Measurements from ENCODE around the gene DOHH. TPM values are rescaled to one million over a fixed set of nuclear protein-coding genes. Genes with fewer than 3 reads are reported as not detected.

The DOHH gene
- total RNA-seq, 1 donor from 2014 or later = 19.7 TPM

GRCh38 chr19:3522421-3523360 lies 22.2 kb upstream of the DOHH start:
- intact Hi-C loops (cut with micrococcal nuclease) = no loop called here
- Mint-ChIP-seq H3K4me1 (ENCODE audit: low read depth) (no peaks in the 10 kb centered on the region), H3K4me3 (ENCODE audit: low read depth) (no peak overlapping the region), H3K27me3 (ENCODE audit: low read depth) (no peaks in the 10 kb centered on the region), H3K9me3 (no peaks in the 10 kb centered on the region), H3K27ac (no peak overlapping the region), H3K36me3 (ENCODE audit: low read depth) (peaks cover 21% of the 10 kb centered on the region)
- no peak for DNase-seq (ENCODE audit: low spot score)

DNA sequence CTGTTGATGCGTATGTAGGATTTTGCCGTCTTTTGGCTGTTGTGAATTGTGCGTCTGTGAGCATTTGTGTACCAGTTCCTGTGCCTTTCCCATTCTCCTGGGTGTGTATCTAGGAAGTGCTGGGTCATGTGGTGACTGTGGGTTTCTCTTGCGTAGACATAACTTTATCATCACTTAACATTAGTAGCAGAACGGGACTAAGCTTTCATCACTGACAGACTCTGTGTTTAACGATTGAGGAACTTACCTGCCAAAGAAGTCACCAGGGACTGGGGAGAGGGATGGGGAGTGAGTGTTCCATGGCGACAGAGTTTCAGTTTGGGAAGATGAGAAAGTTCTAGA lies 20.6 kb upstream of the DOHH start:
- no peaks in the 10 kb centered on the region for H3K27me3 Mint-ChIP-seq (ENCODE audit: low read depth)

DNA sequence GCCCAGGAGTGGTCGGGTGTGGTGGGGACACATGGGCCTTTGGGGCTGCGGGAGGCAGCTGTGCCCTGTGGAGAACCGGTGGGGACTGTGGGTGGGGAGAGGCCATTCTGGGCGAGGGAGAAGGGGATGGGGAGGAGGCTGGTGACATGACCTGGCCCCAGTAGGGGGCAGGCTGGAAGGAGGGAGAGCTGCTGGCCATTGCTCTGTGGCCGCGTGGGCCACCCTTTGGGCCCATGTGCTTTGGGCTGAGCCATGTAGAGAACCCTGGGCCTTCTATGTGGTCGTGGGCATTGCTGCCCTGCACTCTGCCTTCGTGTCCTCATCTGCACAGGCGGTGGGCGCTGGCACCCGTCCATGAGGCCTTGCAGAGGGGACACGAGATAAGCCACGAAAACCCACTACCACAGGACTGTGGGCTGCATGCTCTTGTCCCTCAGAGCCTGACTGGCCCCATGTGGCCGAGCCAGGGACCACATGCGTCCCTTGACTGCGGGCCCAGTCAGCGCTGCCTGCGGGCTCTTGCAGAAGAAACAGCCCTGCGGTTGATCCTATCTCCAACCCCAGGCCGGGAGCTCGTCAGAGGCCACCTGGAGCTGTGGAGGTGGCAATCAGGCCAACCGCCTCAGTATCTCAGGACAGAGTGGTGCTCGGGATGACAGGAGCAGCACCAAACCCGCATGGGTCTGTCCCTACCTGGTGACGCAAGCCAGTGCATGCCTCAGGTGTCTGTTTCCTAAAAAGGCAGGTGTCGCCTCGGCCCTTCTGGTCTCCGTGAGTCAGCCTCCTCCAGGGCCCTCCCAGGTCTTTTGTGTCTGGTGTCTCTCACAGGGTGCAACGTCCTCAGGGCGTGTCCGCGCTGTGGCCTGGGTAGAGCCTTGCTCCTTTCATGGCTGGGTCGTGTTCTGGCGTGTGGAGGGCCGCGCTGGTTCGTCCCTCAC lies 20.0 kb upstream of the DOHH start:
- Mint-ChIP-seq H3K4me3 (ENCODE audit: low read depth) (no peak overlapping the region), H3K4me1 (ENCODE audit: low read depth) (peaks cover 2% of the 10 kb centered on the region), H3K9me3 (no peaks in the 10 kb centered on the region), H3K36me3 (ENCODE audit: low read depth) (peaks cover 14% of the 10 kb centered on the region), H3K27me3 (ENCODE audit: low read depth) (no peaks in the 10 kb centered on the region), H3K27ac (no peak overlapping the region)
- intact Hi-C loops (cut with micrococcal nuclease) = no loop called here
- DNase-seq (ENCODE audit: low spot score) = no peak

More for the DNA sequence above, 20.6 kb upstream of the DOHH start:
- intact Hi-C loops (cut with micrococcal nuclease) = no loop called here
- Mint-ChIP-seq H3K9me3 (no peaks in the 10 kb centered on the region), H3K4me3 (ENCODE audit: low read depth) (no peak overlapping the region), H3K27ac (no peak overlapping the region), H3K4me1 (ENCODE audit: low read depth) (no peaks in the 10 kb centered on the region), H3K36me3 (ENCODE audit: low read depth) (peaks cover 16% of the 10 kb centered on the region)
- DNase-seq (ENCODE audit: low spot score) = no peak

- no peaks in the 10 kb centered on the region for H3K9me3 Mint-ChIP-seq
- no peak for DNase-seq (ENCODE audit: low spot score)
- peaks cover 11% of the 10 kb centered on the region for H3K36me3 Mint-ChIP-seq (ENCODE audit: low read depth)
- H3K27me3 Mint-ChIP-seq (ENCODE audit: low read depth) = no peaks in the 10 kb centered on the region
- H3K4me1 Mint-ChIP-seq (ENCODE audit: low read depth) = peaks cover 2% of the 10 kb centered on the region
- intact Hi-C loops (cut with micrococcal nuclease) = no loop called here
- no peak overlapping the region for H3K27ac Mint-ChIP-seq
- no peak overlapping the region for H3K4me3 Mint-ChIP-seq (ENCODE audit: low read depth)
Measured at GRCh38 chr19:3519126-3519525, 18.7 kb upstream of the DOHH start.

DNA sequence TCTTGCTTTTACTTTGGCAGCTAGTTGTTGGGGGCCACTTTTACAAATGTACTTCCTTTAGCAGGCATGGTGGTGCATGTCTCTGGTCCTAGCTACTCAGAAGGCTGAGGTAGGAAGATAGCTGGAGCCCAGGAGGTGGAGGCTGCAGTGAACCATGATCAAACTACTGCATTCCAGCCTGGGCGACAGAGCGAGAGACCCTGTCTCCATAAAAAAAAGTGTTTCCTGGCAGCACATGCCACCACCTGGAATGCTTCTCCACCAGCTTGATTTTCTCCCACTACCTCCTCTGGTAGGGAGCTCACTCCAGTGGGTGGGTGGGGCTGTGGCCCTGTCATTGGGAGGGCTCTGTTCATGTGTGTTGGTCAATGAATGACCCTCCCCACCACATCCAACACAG lies 18.2 kb upstream of the DOHH start:
- intact Hi-C loops (cut with micrococcal nuclease) = no loop called here
- DNase-seq (ENCODE audit: low spot score) = no peak
- H3K27me3 Mint-ChIP-seq (ENCODE audit: low read depth) = no peaks in the 10 kb centered on the region
- peaks cover 2% of the 10 kb centered on the region for H3K4me1 Mint-ChIP-seq (ENCODE audit: low read depth)
- H3K36me3 Mint-ChIP-seq (ENCODE audit: low read depth) = peaks cover 11% of the 10 kb centered on the region
- no peaks in the 10 kb centered on the region for H3K9me3 Mint-ChIP-seq
- no peak overlapping the region for H3K4me3 Mint-ChIP-seq (ENCODE audit: low read depth)
- no peak overlapping the region for H3K27ac Mint-ChIP-seq

DNA sequence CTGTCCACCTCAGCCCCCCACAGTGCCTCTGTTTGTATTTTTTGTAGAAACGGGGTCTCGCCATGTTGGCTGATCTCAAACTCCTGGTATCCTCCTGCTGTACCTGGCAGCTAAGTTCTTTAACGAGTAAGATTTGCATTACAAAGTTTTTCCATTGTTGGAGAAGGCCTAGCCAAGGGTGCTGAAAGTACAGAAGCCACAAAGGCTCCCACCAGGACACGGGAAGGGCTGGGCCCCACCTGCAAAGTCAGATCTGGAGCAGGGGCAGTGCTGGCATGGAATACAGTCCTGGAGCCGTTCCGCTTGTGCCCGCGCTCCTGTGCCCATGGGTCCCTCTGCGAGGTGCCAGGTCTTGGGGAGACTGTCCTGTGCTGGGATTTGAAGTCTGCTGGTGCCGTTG lies 17.8 kb upstream of the DOHH start:
- Mint-ChIP-seq H3K4me1 (ENCODE audit: low read depth) (peaks cover 2% of the 10 kb centered on the region), H3K4me3 (ENCODE audit: low read depth) (no peak overlapping the region), H3K36me3 (ENCODE audit: low read depth) (peaks cover 11% of the 10 kb centered on the region), H3K27ac (no peak overlapping the region), H3K27me3 (ENCODE audit: low read depth) (no peaks in the 10 kb centered on the region), H3K9me3 (no peaks in the 10 kb centered on the region)
- DNase-seq (ENCODE audit: low spot score) = no peak
- intact Hi-C loops (cut with micrococcal nuclease) = no loop called here

DNA sequence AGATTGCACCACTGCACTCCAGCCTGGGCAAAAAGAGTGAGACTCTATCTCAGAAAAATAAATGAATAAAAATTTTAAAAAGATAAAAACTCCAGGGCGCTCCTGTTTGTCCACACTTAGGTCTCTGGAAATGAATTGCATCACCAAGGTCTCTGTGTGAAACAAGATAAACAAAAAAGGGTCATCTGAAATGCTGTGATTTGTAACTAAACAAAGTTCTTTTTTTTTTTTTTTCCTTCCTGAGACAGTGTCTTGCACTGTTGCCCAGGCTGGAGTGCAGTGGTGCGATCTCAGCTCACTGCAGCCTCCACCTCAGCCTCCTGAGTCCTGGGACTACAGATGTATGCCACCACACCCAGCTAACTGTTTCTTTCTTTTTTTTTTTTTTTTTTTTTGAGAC lies 17.2 kb upstream of the DOHH start:
- Mint-ChIP-seq H3K27me3 (ENCODE audit: low read depth) (no peaks in the 10 kb centered on the region), H3K27ac (no peak overlapping the region), H3K36me3 (ENCODE audit: low read depth) (peaks cover 11% of the 10 kb centered on the region), H3K9me3 (no peaks in the 10 kb centered on the region), H3K4me1 (ENCODE audit: low read depth) (peaks cover 2% of the 10 kb centered on the region), H3K4me3 (ENCODE audit: low read depth) (no peak overlapping the region)
- intact Hi-C loops (cut with micrococcal nuclease) = no loop called here
- no peak for DNase-seq (ENCODE audit: low spot score)

DNA sequence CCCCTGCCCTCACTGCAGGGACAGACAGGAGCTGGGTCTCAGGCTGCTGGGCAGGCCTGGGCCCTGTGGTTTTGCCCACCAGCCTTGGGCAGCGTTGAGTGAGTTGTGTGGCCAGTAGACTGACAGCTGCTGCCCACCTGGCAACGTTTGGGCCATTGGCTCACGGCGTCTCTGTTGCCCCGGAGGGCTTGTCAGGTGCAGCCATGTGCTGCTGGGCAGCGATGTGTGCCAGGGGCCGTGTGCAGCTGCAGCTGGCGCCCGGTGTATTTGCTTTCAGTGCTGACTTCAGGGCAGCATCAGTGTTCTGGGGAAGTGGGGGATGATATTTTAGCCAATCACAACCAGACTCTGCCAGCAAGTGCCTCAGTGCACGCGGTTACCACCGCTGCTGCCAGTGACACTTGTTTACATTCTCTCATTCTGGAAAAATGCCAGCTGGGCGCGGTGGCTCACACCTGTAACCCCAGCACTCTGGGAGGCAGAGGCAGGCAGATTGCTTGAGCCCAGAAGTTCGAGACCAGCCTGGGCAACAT lies 16.3 kb upstream of the DOHH start:
- H3K4me1 Mint-ChIP-seq (ENCODE audit: low read depth) = peaks cover 2% of the 10 kb centered on the region
- H3K9me3 Mint-ChIP-seq = no peaks in the 10 kb centered on the region
- intact Hi-C loops (cut with micrococcal nuclease) = no loop called here
- no peak overlapping the region for H3K27ac Mint-ChIP-seq
- H3K36me3 Mint-ChIP-seq (ENCODE audit: low read depth) = peaks cover 10% of the 10 kb centered on the region
- H3K4me3 Mint-ChIP-seq (ENCODE audit: low read depth) = no peak overlapping the region
- no peaks in the 10 kb centered on the region for H3K27me3 Mint-ChIP-seq (ENCODE audit: low read depth)
- DNase-seq (ENCODE audit: low spot score) = no peak

GRCh38 chr19:3515891-3516422 lies 15.5 kb upstream of the DOHH start:
- H3K4me1 Mint-ChIP-seq (ENCODE audit: low read depth) = peaks cover 2% of the 10 kb centered on the region
- intact Hi-C loops (cut with micrococcal nuclease) = no loop called here
- H3K27me3 Mint-ChIP-seq (ENCODE audit: low read depth) = no peaks in the 10 kb centered on the region
- H3K9me3 Mint-ChIP-seq = no peaks in the 10 kb centered on the region
- no peak for DNase-seq (ENCODE audit: low spot score)
- H3K4me3 Mint-ChIP-seq (ENCODE audit: low read depth) = no peak overlapping the region
- no peak overlapping the region for H3K27ac Mint-ChIP-seq
- H3K36me3 Mint-ChIP-seq (ENCODE audit: low read depth) = peaks cover 8% of the 10 kb centered on the region

DNA sequence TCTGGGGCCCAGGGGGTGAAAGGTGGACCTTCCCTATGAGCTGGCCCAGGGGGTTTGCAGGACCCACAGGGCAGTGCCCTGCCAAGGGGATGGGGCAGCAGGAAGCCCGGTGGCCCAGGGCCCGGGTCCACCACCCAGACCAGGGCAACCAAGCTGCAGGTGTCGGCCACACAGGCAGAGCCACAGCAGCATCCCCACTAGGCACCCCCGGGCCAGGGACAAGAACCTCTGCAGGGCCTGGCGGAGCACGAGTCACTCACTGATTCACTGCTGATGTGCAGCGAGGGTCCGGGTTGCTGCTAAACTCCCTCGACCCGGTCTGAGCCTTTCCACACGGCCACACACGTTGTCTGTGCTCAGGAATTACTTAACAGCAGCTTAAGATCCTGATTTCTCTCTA lies 14.5 kb upstream of the DOHH start:
- Mint-ChIP-seq H3K4me1 (ENCODE audit: low read depth) (peaks cover 4% of the 10 kb centered on the region), H3K4me3 (ENCODE audit: low read depth) (no peak overlapping the region)
- intact Hi-C loops (cut with micrococcal nuclease) = no loop called here

GRCh38 chr19:3513229-3514140 lies 13.0 kb upstream of the DOHH start:
- no peaks in the 10 kb centered on the region for H3K9me3 Mint-ChIP-seq
- no peak for DNase-seq (ENCODE audit: low spot score)
- peaks cover 22% of the 10 kb centered on the region for H3K36me3 Mint-ChIP-seq (ENCODE audit: low read depth)
- peaks cover 15% of the 10 kb centered on the region for H3K4me1 Mint-ChIP-seq (ENCODE audit: low read depth)
- H3K4me3 Mint-ChIP-seq (ENCODE audit: low read depth) = no peak overlapping the region
- H3K27me3 Mint-ChIP-seq (ENCODE audit: low read depth) = no peaks in the 10 kb centered on the region
- intact Hi-C loops (cut with micrococcal nuclease) = no loop called here
- no peak overlapping the region for H3K27ac Mint-ChIP-seq

More for the DNA sequence above, 14.5 kb upstream of the DOHH start:
- H3K27me3 Mint-ChIP-seq (ENCODE audit: low read depth) = no peaks in the 10 kb centered on the region
- H3K27ac Mint-ChIP-seq = no peak overlapping the region
- no peak for DNase-seq (ENCODE audit: low spot score)
- H3K9me3 Mint-ChIP-seq = no peaks in the 10 kb centered on the region
- peaks cover 9% of the 10 kb centered on the region for H3K36me3 Mint-ChIP-seq (ENCODE audit: low read depth)
